T-helper 2 cell treated with Interferon-gamma antibody and Interleukin-4, amounts not matched to agents 5 μg/mL and 100 μg/mL, for 36 hours (primary cell): Measurements from ENCODE around the gene FHOD3.
"Not testable (repeated sequence)": the region's sequence is repeated elsewhere in the genome, so short reads cannot be mapped to it uniquely, and the experiment has no call there.

ENCODE experiments used
- DNase-seq: peaks from one replicate; pipeline ENCODE4 v3.0.0; 2021; ENCODE audit warnings: low spot score
- H3K27ac Mint-ChIP-seq: one replicate; pipeline ENCODE4 v1.8.0; 2021; ENCODE audit warnings: mild to moderate bottlenecking, mixed read lengths
- H3K27me3 Mint-ChIP-seq: one replicate; pipeline ENCODE4 v1.8.0; 2021; ENCODE audit warnings: low read depth, mixed read lengths
- H3K36me3 Mint-ChIP-seq: one replicate; pipeline ENCODE4 v1.8.0; 2021; ENCODE audit warnings: low read depth, mixed read lengths
- H3K4me1 Mint-ChIP-seq: one replicate; pipeline ENCODE4 v1.8.0; 2021; ENCODE audit warnings: low read depth, mixed read lengths
- H3K4me3 Mint-ChIP-seq: one replicate; pipeline ENCODE4 v1.8.0; 2022; ENCODE audit warnings: mild to moderate bottlenecking, moderate library complexity, mixed read lengths
- H3K9me3 Mint-ChIP-seq: one replicate; pipeline ENCODE4 v1.8.0; 2021; ENCODE audit warnings: mixed read lengths

FHOD3 gene

GRCh38 chr18:36757991-36758390, 460.5 kb downstream of the FHOD3 start:
- DNase-seq: no peak
- Mint-ChIP-seq H3K27ac (no peak overlapping the region), H3K4me1 (peaks cover 10% of the 10 kb centered on the region), H3K27me3 (peaks cover 6% of the 10 kb centered on the region), H3K9me3 (no peaks in the 10 kb centered on the region), H3K4me3 (no peak overlapping the region), H3K36me3 (no peaks in the 10 kb centered on the region)

GRCh38 chr18:36758623-36759022, 461.1 kb downstream of the FHOD3 start:
- Mint-ChIP-seq H3K4me1 (peaks cover 10% of the 10 kb centered on the region), H3K36me3 (no peaks in the 10 kb centered on the region), H3K4me3 (no peak overlapping the region), H3K27me3 (peaks cover 6% of the 10 kb centered on the region), H3K9me3 (no peaks in the 10 kb centered on the region), H3K27ac (no peak overlapping the region)
- no peak for DNase-seq

- no peak for DNase-seq
- no peak overlapping the region for H3K4me3 Mint-ChIP-seq
- H3K9me3 Mint-ChIP-seq: no peaks in the 10 kb centered on the region
- no peaks in the 10 kb centered on the region for H3K36me3 Mint-ChIP-seq
- no peak overlapping the region for H3K27ac Mint-ChIP-seq
- H3K27me3 Mint-ChIP-seq: peaks cover 6% of the 10 kb centered on the region
- peaks cover 10% of the 10 kb centered on the region for H3K4me1 Mint-ChIP-seq
Measured at GRCh38 chr18:36759167-36759776, 461.8 kb downstream of the FHOD3 start.

GRCh38 chr18:36760598-36760997, 463.1 kb downstream of the FHOD3 start:
- no peak overlapping the region for H3K4me3 Mint-ChIP-seq
- peaks cover 4% of the 10 kb centered on the region for H3K27me3 Mint-ChIP-seq
- H3K36me3 Mint-ChIP-seq: no peaks in the 10 kb centered on the region
- H3K9me3 Mint-ChIP-seq: no peaks in the 10 kb centered on the region
- DNase-seq: no peak
- peaks cover 10% of the 10 kb centered on the region for H3K4me1 Mint-ChIP-seq
- no peak overlapping the region for H3K27ac Mint-ChIP-seq

GRCh38 chr18:36761186-36761698, 463.7 kb downstream of the FHOD3 start:
- Mint-ChIP-seq H3K4me3 (no peak overlapping the region), H3K36me3 (no peaks in the 10 kb centered on the region), H3K9me3 (no peaks in the 10 kb centered on the region), H3K27ac (no peak overlapping the region), H3K27me3 (peaks cover 2% of the 10 kb centered on the region), H3K4me1 (peaks cover 10% of the 10 kb centered on the region)
- DNase-seq: no peak

GRCh38 chr18:36762074-36762473, 464.6 kb downstream of the FHOD3 start:
- DNase-seq: peak; percentile 45
- Mint-ChIP-seq H3K36me3 (no peaks in the 10 kb centered on the region), H3K27me3 (no peaks in the 10 kb centered on the region), H3K27ac (no peak overlapping the region), H3K4me1 (peaks cover 10% of the 10 kb centered on the region), H3K4me3 (no peak overlapping the region), H3K9me3 (no peaks in the 10 kb centered on the region)

- not testable (repeated sequence) for H3K4me3 Mint-ChIP-seq, H3K27ac Mint-ChIP-seq, H3K4me1 Mint-ChIP-seq, H3K36me3 Mint-ChIP-seq, H3K27me3 Mint-ChIP-seq, H3K9me3 Mint-ChIP-seq, DNase-seq
Measured at GRCh38 chr18:36762965-36763364, 465.5 kb downstream of the FHOD3 start.

GRCh38 chr18:36766836-36767235, 469.3 kb downstream of the FHOD3 start:
- peaks cover 5% of the 10 kb centered on the region for H3K9me3 Mint-ChIP-seq
- DNase-seq: no peak
- H3K4me3 Mint-ChIP-seq: no peak overlapping the region
- H3K27ac Mint-ChIP-seq: no peak overlapping the region
- H3K27me3 Mint-ChIP-seq: no peaks in the 10 kb centered on the region
- peaks cover 5% of the 10 kb centered on the region for H3K36me3 Mint-ChIP-seq
- peaks cover 20% of the 10 kb centered on the region for H3K4me1 Mint-ChIP-seq

- no peak for DNase-seq
- Mint-ChIP-seq H3K36me3 (peaks cover 5% of the 10 kb centered on the region), H3K27me3 (no peaks in the 10 kb centered on the region), H3K27ac (no peak overlapping the region), H3K9me3 (peaks cover 5% of the 10 kb centered on the region), H3K4me3 (no peak overlapping the region), H3K4me1 (peaks cover 24% of the 10 kb centered on the region)
Measured at GRCh38 chr18:36769172-36769571, 471.7 kb downstream of the FHOD3 start.

GRCh38 chr18:36769611-36770314, 472.2 kb downstream of the FHOD3 start:
- peaks cover 5% of the 10 kb centered on the region for H3K9me3 Mint-ChIP-seq
- no peaks in the 10 kb centered on the region for H3K27me3 Mint-ChIP-seq
- H3K4me3 Mint-ChIP-seq: no peak overlapping the region
- no peak overlapping the region for H3K27ac Mint-ChIP-seq
- H3K4me1 Mint-ChIP-seq: peaks cover 24% of the 10 kb centered on the region
- H3K36me3 Mint-ChIP-seq: peaks cover 5% of the 10 kb centered on the region
- no peak for DNase-seq

GRCh38 chr18:36770315-36770946, 472.9 kb downstream of the FHOD3 start:
- peaks cover 5% of the 10 kb centered on the region for H3K9me3 Mint-ChIP-seq
- H3K36me3 Mint-ChIP-seq: peaks cover 5% of the 10 kb centered on the region
- no peak overlapping the region for H3K4me3 Mint-ChIP-seq
- no peaks in the 10 kb centered on the region for H3K27me3 Mint-ChIP-seq
- no peak overlapping the region for H3K27ac Mint-ChIP-seq
- peaks cover 27% of the 10 kb centered on the region for H3K4me1 Mint-ChIP-seq
- DNase-seq: no peak

- Mint-ChIP-seq H3K4me1 (peaks cover 27% of the 10 kb centered on the region), H3K27me3 (no peaks in the 10 kb centered on the region), H3K9me3 (peaks cover 5% of the 10 kb centered on the region), H3K36me3 (peaks cover 5% of the 10 kb centered on the region), H3K4me3 (peak overlapping the region; percentile 10), H3K27ac (peak overlapping the region; percentile 29)
- no peak for DNase-seq
Measured at GRCh38 chr18:36771245-36771644, 473.7 kb downstream of the FHOD3 start.

GRCh38 chr18:36772241-36772723, 474.8 kb downstream of the FHOD3 start:
- Mint-ChIP-seq H3K9me3 (peaks cover 5% of the 10 kb centered on the region), H3K36me3 (peaks cover 5% of the 10 kb centered on the region), H3K27ac (no peak overlapping the region), H3K27me3 (no peaks in the 10 kb centered on the region), H3K4me3 (no peak overlapping the region), H3K4me1 (peaks cover 27% of the 10 kb centered on the region)
- DNase-seq: no peak

- H3K4me1 Mint-ChIP-seq: peaks cover 26% of the 10 kb centered on the region
- no peaks in the 10 kb centered on the region for H3K27me3 Mint-ChIP-seq
- no peak overlapping the region for H3K4me3 Mint-ChIP-seq
- no peak overlapping the region for H3K27ac Mint-ChIP-seq
- H3K36me3 Mint-ChIP-seq: peaks cover 18% of the 10 kb centered on the region
- no peak for DNase-seq
- H3K9me3 Mint-ChIP-seq: peaks cover 5% of the 10 kb centered on the region
Measured at GRCh38 chr18:36775396-36775795, 477.9 kb downstream of the FHOD3 start.
